Ectodermal cell (in vitro differentiated cells): ENCODE measurements around the gene NSL1.

Experiments used
- H3K27ac ChIP-seq: 2 replicates; pipeline ENCODE4 v1.7.0; 2013; ENCODE audit warnings: mild to moderate bottlenecking, low read depth, low read length; ENCODE audit not compliant: insufficient read depth, poor library complexity, severe bottlenecking
- H3K27me3 ChIP-seq: 2 replicates; pipeline ENCODE4 v1.7.0; 2013; ENCODE audit warnings: mild to moderate bottlenecking, low read length; ENCODE audit not compliant: insufficient read depth, control insufficient read depth, poor library complexity, severe bottlenecking
- H3K36me3 ChIP-seq: one replicate; pipeline ENCODE4 v1.7.0; 2013; ENCODE audit warnings: low read length; ENCODE audit not compliant: control insufficient read depth, insufficient read depth
- H3K4me1 ChIP-seq: one replicate; pipeline ENCODE4 v1.7.0; 2013; ENCODE audit warnings: low read length; ENCODE audit not compliant: control insufficient read depth, insufficient read depth
- H3K4me3 ChIP-seq: 2 replicates; pipeline ENCODE4 v1.7.0; 2013; ENCODE audit warnings: low read depth, low read length, control low read depth; ENCODE audit not compliant: insufficient read depth
- H3K9me3 ChIP-seq: 2 replicates; pipeline ENCODE4 v1.7.0; 2013; ENCODE audit warnings: mild to moderate bottlenecking, low read length, moderate library complexity; ENCODE audit not compliant: control insufficient read depth
- WGBS, 2 experiments: methylation state at CpG; one replicate each; pipeline ENCODE4 v1.1.7; 2013; ENCODE audit warnings: missing lambda C conversion rate in 2 of 2; 5-methylcytosine and 5-hydroxymethylcytosine counted together

The NSL1 gene

GRCh38 chr1:212687811-212688210 is 103.8 kb downstream of the NSL1 start:
- Histone ChIP-seq H3K4me3 (no peak overlapping the region), H3K36me3 (no peaks in the 10 kb centered on the region), H3K27me3 (no peaks in the 10 kb centered on the region), H3K9me3 (no peaks in the 10 kb centered on the region), H3K27ac (no peak overlapping the region), H3K4me1 (peaks cover 7% of the 10 kb centered on the region)
- 89 to 94% methylated on average over 2 of the region's 2 CpGs for WGBS, 2 experiments

GRCh38 chr1:212686591-212686990 is 105.0 kb downstream of the NSL1 start:
- WGBS, 2 experiments: 92% methylated on average over 11 of the region's 11 CpGs
- H3K9me3 ChIP-seq: no peaks in the 10 kb centered on the region
- H3K4me3 ChIP-seq: no peak overlapping the region
- peaks cover 7% of the 10 kb centered on the region for H3K4me1 ChIP-seq
- no peaks in the 10 kb centered on the region for H3K36me3 ChIP-seq
- no peak overlapping the region for H3K27ac ChIP-seq
- H3K27me3 ChIP-seq: no peaks in the 10 kb centered on the region

GRCh38 chr1:212686069-212686468 is 105.5 kb downstream of the NSL1 start:
- WGBS, 2 experiments: 84 to 87% methylated on average over 3 of the region's 3 CpGs
- no peaks in the 10 kb centered on the region for H3K27me3 ChIP-seq
- H3K4me3 ChIP-seq: no peak overlapping the region
- no peaks in the 10 kb centered on the region for H3K36me3 ChIP-seq
- no peaks in the 10 kb centered on the region for H3K9me3 ChIP-seq
- no peak overlapping the region for H3K27ac ChIP-seq
- peaks cover 7% of the 10 kb centered on the region for H3K4me1 ChIP-seq

- no peaks in the 10 kb centered on the region for H3K27me3 ChIP-seq
- no peak overlapping the region for H3K27ac ChIP-seq
- H3K9me3 ChIP-seq: no peaks in the 10 kb centered on the region
- no peaks in the 10 kb centered on the region for H3K36me3 ChIP-seq
- peaks cover 5% of the 10 kb centered on the region for H3K4me1 ChIP-seq
- WGBS, 2 experiments: 77 to 81% methylated on average over 2 of the region's 2 CpGs
- H3K4me3 ChIP-seq: no peak overlapping the region
Measured at GRCh38 chr1:212685429-212685828, 106.1 kb downstream of the NSL1 start.

GRCh38 chr1:212684521-212685090 is 107.0 kb downstream of the NSL1 start:
- no peaks in the 10 kb centered on the region for H3K27me3 ChIP-seq
- H3K9me3 ChIP-seq: no peaks in the 10 kb centered on the region
- 95 to 97% methylated on average over 11 of the region's 11 CpGs for WGBS, 2 experiments
- H3K4me3 ChIP-seq: no peak overlapping the region
- no peaks in the 10 kb centered on the region for H3K4me1 ChIP-seq
- H3K36me3 ChIP-seq: no peaks in the 10 kb centered on the region
- H3K27ac ChIP-seq: no peak overlapping the region

GRCh38 chr1:212684076-212684475 is 107.5 kb downstream of the NSL1 start:
- Histone ChIP-seq H3K27ac (no peak overlapping the region), H3K4me1 (no peaks in the 10 kb centered on the region), H3K27me3 (no peaks in the 10 kb centered on the region), H3K4me3 (no peak overlapping the region), H3K36me3 (no peaks in the 10 kb centered on the region), H3K9me3 (no peaks in the 10 kb centered on the region)
- 94 to 95% methylated on average over 6 of the region's 6 CpGs for WGBS, 2 experiments

GRCh38 chr1:212683357-212683722 is 108.2 kb downstream of the NSL1 start:
- no peak overlapping the region for H3K27ac ChIP-seq
- no peaks in the 10 kb centered on the region for H3K9me3 ChIP-seq
- peaks cover 4% of the 10 kb centered on the region for H3K4me1 ChIP-seq
- H3K4me3 ChIP-seq: no peak overlapping the region
- 66 to 76% methylated on average over 7 of the region's 7 CpGs for WGBS, 2 experiments
- H3K36me3 ChIP-seq: no peaks in the 10 kb centered on the region
- H3K27me3 ChIP-seq: no peaks in the 10 kb centered on the region

- H3K27ac ChIP-seq: no peak overlapping the region
- H3K27me3 ChIP-seq: no peaks in the 10 kb centered on the region
- 43 to 57% methylated on average over 2 to 3 of the region's 4 CpGs for WGBS, 2 experiments
- H3K9me3 ChIP-seq: no peaks in the 10 kb centered on the region
- H3K4me1 ChIP-seq: peaks cover 12% of the 10 kb centered on the region
- no peak overlapping the region for H3K4me3 ChIP-seq
- no peaks in the 10 kb centered on the region for H3K36me3 ChIP-seq
Measured at GRCh38 chr1:212680680-212681389, 110.7 kb downstream of the NSL1 start.

- Histone ChIP-seq H3K4me1 (peaks cover 12% of the 10 kb centered on the region), H3K4me3 (no peak overlapping the region), H3K9me3 (no peaks in the 10 kb centered on the region), H3K27me3 (no peaks in the 10 kb centered on the region), H3K36me3 (no peaks in the 10 kb centered on the region), H3K27ac (no peak overlapping the region)
- WGBS, 2 experiments: 82 to 86% methylated on average over 11 of the region's 11 CpGs
Measured at GRCh38 chr1:212678456-212679410, 112.8 kb downstream of the NSL1 start.

- no peaks in the 10 kb centered on the region for H3K27me3 ChIP-seq
- no peaks in the 10 kb centered on the region for H3K9me3 ChIP-seq
- peaks cover 12% of the 10 kb centered on the region for H3K4me1 ChIP-seq
- H3K4me3 ChIP-seq: no peak overlapping the region
- H3K36me3 ChIP-seq: no peaks in the 10 kb centered on the region
- H3K27ac ChIP-seq: no peak overlapping the region
- 89 to 90% methylated on average over 4 of the region's 4 CpGs for WGBS, 2 experiments
Measured at GRCh38 chr1:212677573-212677972, 114.0 kb downstream of the NSL1 start.
